HepG2 (cell line): ENCODE data around the gene LANCL2. TPM values are rescaled to one million over a fixed set of nuclear protein-coding genes. Genes with fewer than 3 reads are reported as not detected.

ENCODE experiments used
- BRF2 ChIP-seq: sonication (generic); formaldehyde crosslinking; IDR thresholded peaks from 2 replicates; pipeline ENCODE4 v1.8.1; 2022; ENCODE audit warnings: mild to moderate bottlenecking, missing genetic modification reagents
- CTCF ChIP-seq: sonication (generic); formaldehyde crosslinking; IDR thresholded peaks from 2 replicates; pipeline ENCODE4 v1.5.0; 2020; ENCODE audit warnings: mild to moderate bottlenecking, missing genetic modification reagents, moderate library complexity
- EED ChIP-seq: sonication (generic); formaldehyde crosslinking; IDR thresholded peaks from 2 replicates; pipeline ENCODE4 v1.5.0; 2020; ENCODE audit warnings: mild to moderate bottlenecking, missing genetic modification reagents
- HNRNPUL1 ChIP-seq: fragments of 200-400 bp; formaldehyde crosslinking; IDR thresholded peaks from 2 replicates; pipeline ENCODE4 v1.6.1; 2017; ENCODE audit warnings: low read depth, mild to moderate bottlenecking, low read length, moderate library complexity
- HOXA7 ChIP-seq: sonication (generic); formaldehyde crosslinking; IDR thresholded peaks from 2 replicates; pipeline ENCODE4 v1.8.1; 2022; ENCODE audit warnings: mild to moderate bottlenecking, missing genetic modification reagents, moderate library complexity
- IRF1 ChIP-seq: sonication (generic); formaldehyde crosslinking; IDR thresholded peaks from 2 replicates; pipeline ENCODE4 v1.4.0; 2020; ENCODE audit warnings: low read depth, mild to moderate bottlenecking, missing genetic modification reagents
- SETDB1 ChIP-seq: sonication (generic); formaldehyde crosslinking; IDR thresholded peaks from 2 replicates; pipeline ENCODE4 v1.5.1; 2020; ENCODE audit warnings: missing genetic modification reagents, mild to moderate bottlenecking, borderline replicate concordance
- ZBTB38 ChIP-seq: sonication (generic); formaldehyde crosslinking; IDR thresholded peaks from 2 replicates; pipeline ENCODE4 v1.5.1; 2020; ENCODE audit warnings: mild to moderate bottlenecking, missing genetic modification reagents
- ZNF263 ChIP-seq: sonication (generic); formaldehyde crosslinking; IDR thresholded peaks from 2 replicates; pipeline ENCODE4 v1.4.0; 2020; ENCODE audit warnings: missing genetic modification reagents
- ZNF407 ChIP-seq: sonication (generic); formaldehyde crosslinking; IDR thresholded peaks from one replicate; pipeline ENCODE4 v1.5.1; 2020; ENCODE audit warnings: mild to moderate bottlenecking, missing genetic modification reagents; ENCODE audit errors: not compliant biosample characterization
- ZNF556 ChIP-seq: sonication (generic); formaldehyde crosslinking; IDR thresholded peaks from 2 replicates; pipeline ENCODE4 v1.4.0; 2020; ENCODE audit warnings: mild to moderate bottlenecking, missing genetic modification reagents, borderline replicate concordance
- ZNF619 ChIP-seq: sonication (generic); formaldehyde crosslinking; IDR thresholded peaks from 2 replicates; pipeline ENCODE4 v1.4.0; 2020; ENCODE audit warnings: mild to moderate bottlenecking, missing genetic modification reagents
- ZNF678 ChIP-seq: sonication (generic); formaldehyde crosslinking; IDR thresholded peaks from 2 replicates; pipeline ENCODE4 v1.4.0; 2020; ENCODE audit warnings: mild to moderate bottlenecking, missing genetic modification reagents
- polyA plus RNA-seq, 8 experiments: library from polyadenylated mRNA; depleted of rRNA in 3 of 8; stranded (reverse) in 7 of 8; unstranded in 1 of 8; fragments of >200 nt; fragmentation: Illumina TruSeq in 4 of 8; extraction: Trizol in 4 of 8; gene quantifications; 2 replicates each; pipeline versions ENCODE4 v1.2.1 to v1.2.3, GENCODE V29; 2011 to 2016; ENCODE audit warnings: low read depth in 4 of 8, missing spikeins in 1 of 8, mixed read lengths in 1 of 8; ENCODE audit not compliant: insufficient read depth in 1 of 8
- total RNA-seq, 5 experiments: library from RNA; depleted of rRNA; stranded (reverse); fragments of >200 nt; fragmentation: Illumina TruSeq; extraction: Trizol; gene quantifications; 2 replicates each; pipeline ENCODE4 v1.2.3, GENCODE V29; 2016; ENCODE audit warnings: low read depth in 1 of 5

Gene LANCL2
- total and polyA plus RNA-seq, 2 of the 13 experiments (the other 11 are each of a cell fraction or from before 2014, with no cell fraction given), result 10.0 to 13.8 TPM

- peak; percentile 56; the same call in 1 of the 2 replicates for TF ChIP-seq BRF2 (CRISPR knock-in tag)
- peak; percentile 59; the same call in 1 of the 2 replicates for TF ChIP-seq HNRNPUL1
- TF ChIP-seq ZNF678 (CRISPR knock-in tag), result peak; percentile 48
- TF ChIP-seq HOXA7 (CRISPR knock-in tag), result no peak
- no peak for TF ChIP-seq SETDB1 (CRISPR knock-in tag)
- peak; percentile 91 for TF ChIP-seq EED (CRISPR knock-in tag)
- peak; percentile 62 for TF ChIP-seq CTCF (CRISPR knock-in tag)
- peak; percentile 39; the same call in 1 of the 2 replicates for TF ChIP-seq ZNF556
- TF ChIP-seq ZBTB38, result peak; percentile 59
- no peak for TF ChIP-seq ZNF619 (CRISPR knock-in tag)
- TF ChIP-seq ZNF263 (CRISPR knock-in tag), result peak; percentile 92
- 0 out of 2 replicates have a peak, but pooled peaks have one; percentile 2 for TF ChIP-seq IRF1 (CRISPR knock-in tag)
- no peak for TF ChIP-seq ZNF407 (CRISPR knock-in tag)
Observed at GRCh38 chr7:55365675-55366460, 731 bp downstream of the LANCL2 start (continued).
